HL-60 (cell line): ENCODE measurements around the gene PRAMEF27.
"Not testable (repeated sequence)": the region's sequence is repeated elsewhere in the genome, so short reads cannot be mapped to it uniquely, and the experiment has no call there.

ENCODE experiments used
- DNase-seq, 2 experiments: peaks; one replicate each; pipeline ENCODE4 v3.0.0-alpha.2; 2010 to 2020; ENCODE audit warnings: low read depth in 1 of 2, low spot score in 1 of 2
- H3K27ac ChIP-seq: fragments of 250-450 bp; sonication (Bioruptor Pico); replicated peaks from 2 replicates; pipeline ENCODE4 v1.5.1; 2020; ENCODE audit warnings: mild to moderate bottlenecking, moderate library complexity
- H3K27me3 ChIP-seq: fragments of 250-450 bp; sonication (Bioruptor Pico); 2 replicates; pipeline ENCODE4 v1.5.1; 2021; ENCODE audit warnings: mild to moderate bottlenecking, moderate library complexity; ENCODE audit not compliant: insufficient read depth, poor library complexity, severe bottlenecking
- H3K4me3 ChIP-seq: replicated peaks from 2 replicates; pipeline ENCODE4 v1.5.1; 2011; ENCODE audit warnings: mild to moderate bottlenecking, control low read depth, low read length; ENCODE audit not compliant: insufficient read depth
- long read RNA-seq: library from polyadenylated mRNA; unstranded; transcript quantifications from one replicate; pipeline ENCODE4 v2.0.0, GENCODE V29; 2020

Gene PRAMEF27
- long read RNA-seq = 0 reads

DNA sequence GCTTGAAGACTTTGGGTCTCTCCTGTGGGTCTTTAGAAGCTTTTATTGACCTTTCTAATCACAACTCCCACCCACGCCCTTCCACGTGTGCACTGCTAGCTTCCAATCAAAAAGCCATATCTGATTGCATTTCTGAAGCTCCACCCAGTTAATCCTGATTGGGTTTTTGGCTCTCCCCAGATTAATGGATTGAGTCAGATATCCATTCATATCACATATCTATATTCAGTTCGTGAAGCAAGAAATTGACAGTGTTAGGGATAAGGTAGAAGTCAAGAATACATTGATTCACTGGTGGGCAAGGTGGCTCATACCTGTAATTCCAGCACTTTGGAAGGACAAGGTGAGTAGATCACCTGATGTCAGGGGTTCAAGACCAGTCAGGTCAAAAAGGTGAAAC lies at the start of gene PRAMEF27:
Gene PRAMEF27, minus strand, starts transcription at position 101 of the 400 bp plus-strand sequence. CDS start 2,916 bp downstream, outside the sequence.
- DNase-seq = not testable (repeated sequence)

GRCh38 chr1:13070474-13070873 lies 14.1 kb upstream of the PRAMEF27 start, which contains the start of gene PRAMEF25:
Gene PRAMEF25, plus strand, starts transcription at chr1:13070774. Its CDS starts 2,920 bp downstream, at chr1:13073694.
- H3K27ac ChIP-seq, DNase-seq, H3K4me3 ChIP-seq, H3K27me3 ChIP-seq: not testable (repeated sequence)

More for the DNA sequence above, at the start of gene PRAMEF27:
- not testable (repeated sequence) for H3K4me3 ChIP-seq, H3K27me3 ChIP-seq, H3K27ac ChIP-seq

GRCh38 chr1:13019846-13020245 lies 36.5 kb downstream of the PRAMEF27 start:
- not testable (repeated sequence) for H3K27me3 ChIP-seq, H3K4me3 ChIP-seq, H3K27ac ChIP-seq, DNase-seq

GRCh38 chr1:13011932-13012331 lies 44.4 kb downstream of the PRAMEF27 start:
- not testable (repeated sequence) for H3K4me3 ChIP-seq, DNase-seq, H3K27me3 ChIP-seq, H3K27ac ChIP-seq

- H3K4me3 ChIP-seq, DNase-seq, H3K27ac ChIP-seq: not testable (repeated sequence)
Measured at GRCh38 chr1:13009348-13009747, 47.0 kb downstream of the PRAMEF27 start.

GRCh38 chr1:13005732-13006131 lies 50.6 kb downstream of the PRAMEF27 start:
- H3K4me3 ChIP-seq, DNase-seq: not testable (repeated sequence)

More at GRCh38 chr1:13009348-13009747, 47.0 kb downstream of the PRAMEF27 start:
- not testable (repeated sequence) for H3K27me3 ChIP-seq

More at GRCh38 chr1:13005732-13006131, 50.6 kb downstream of the PRAMEF27 start:
- H3K27ac ChIP-seq, H3K27me3 ChIP-seq: not testable (repeated sequence)
